ENCODE results near the gene YPEL1. TPM values are rescaled to one million over a fixed set of nuclear protein-coding genes. Genes with fewer than 3 reads are reported as not detected.

Gene YPEL1
- total and polyA plus RNA-seq, 8 donors, result 2.0 to 7.2 (median 2.7) TPM

GRCh38 chr22:21771631-21771976, 36.0 kb upstream of the YPEL1 start:
- no peak for TF ChIP-seq CTCF (IDR thresholded peaks at IDR 0.05)
- Histone ChIP-seq H3K27ac (no peak overlapping the region), H3K36me3 (peaks cover 11 to 54% (median 22%) of the 10 kb centered on the region in 3 donors), H3K9me3 (no peaks in the 10 kb centered on the region), H3K4me1 (peaks cover 0 to 7% (median 0%) of the 10 kb centered on the region in 3 donors), H3K4me3 (no peak overlapping the region), H3K27me3 (no peaks in the 10 kb centered on the region)
- DNase-seq (no peak), ATAC-seq (no peak), FAIRE-seq (no peak)
- WGBS, 2 donors, result 96 to 98% methylated on average over 4 of the region's 4 CpGs
- intact Hi-C loops (cut with DNase I), result no loop called here

GRCh38 chr22:21768435-21768834, 32.8 kb upstream of the YPEL1 start:
- Histone ChIP-seq H3K4me1 (no peaks in the 10 kb centered on the region), H3K27ac (no peak overlapping the region), H3K27me3 (no peaks in the 10 kb centered on the region), H3K36me3 (peaks cover 13 to 84% (median 31%) of the 10 kb centered on the region in 3 donors), H3K9me3 (no peaks in the 10 kb centered on the region), H3K4me3 (no peak overlapping the region)
- intact Hi-C loops (cut with DNase I), result no loop called here
- WGBS, 2 donors, result 57 to 97% methylated on average over 1 of the region's 1 CpG
- no peak for DNase-seq
- no peak for FAIRE-seq
- TF ChIP-seq CTCF (IDR thresholded peaks at IDR 0.05), result no peak
- ATAC-seq, result no peak

GRCh38 chr22:21766691-21767462, 31.3 kb upstream of the YPEL1 start:
- no peak for DNase-seq
- H3K9me3 ChIP-seq, result no peaks in the 10 kb centered on the region
- no peak for TF ChIP-seq CTCF (IDR thresholded peaks at IDR 0.05)
- no peak for FAIRE-seq
- H3K4me3 ChIP-seq, result no peak overlapping the region
- H3K4me1 ChIP-seq, result no peaks in the 10 kb centered on the region
- no peak overlapping the region for H3K27ac ChIP-seq
- intact Hi-C loops (cut with DNase I), result no loop called here
- ATAC-seq, result peak in 3 of 4 donors; percentile 23 to 37 (median 35)
- H3K36me3 ChIP-seq, result peaks cover 13 to 88% (median 32%) of the 10 kb centered on the region in 3 donors
- H3K27me3 ChIP-seq, result no peaks in the 10 kb centered on the region
- 90 to 93% methylated on average over 15 of the region's 15 CpGs for WGBS, 2 donors

- intact Hi-C loops (cut with DNase I), result no loop called here
- H3K27ac ChIP-seq, result no peak overlapping the region
Observed at GRCh38 chr22:21765909-21766529, 30.4 kb upstream of the YPEL1 start.

More at GRCh38 chr22:21765909-21766529, 30.4 kb upstream of the YPEL1 start:
- peaks cover 10 to 81% (median 32%) of the 10 kb centered on the region in 3 donors for H3K36me3 ChIP-seq
- TF ChIP-seq CTCF (IDR thresholded peaks at IDR 0.05), result no peak
- no peaks in the 10 kb centered on the region for H3K9me3 ChIP-seq
- FAIRE-seq (no peak), DNase-seq (no peak), ATAC-seq (no peak)
- no peak overlapping the region for H3K4me3 ChIP-seq
- no peaks in the 10 kb centered on the region for H3K4me1 ChIP-seq
- WGBS, 2 donors, result 92 to 93% methylated on average over 11 of the region's 11 CpGs
- H3K27me3 ChIP-seq, result no peaks in the 10 kb centered on the region
